Gastrocnemius medialis (tissue), 4 donors: ENCODE data around the gene SLC48A1. TPM values are rescaled to one million over a fixed set of nuclear protein-coding genes. Genes with fewer than 3 reads are reported as not detected.

Experiments
- ATAC-seq, 2 donors: fragments of 150-250 bp; one replicate each; pipeline ENCODE4 v1.9.1; 2016
- DNase-seq, 2 donors: peaks; one replicate each; pipeline ENCODE4 v3.0.0-alpha.2; 2019
- H3K27ac ChIP-seq, 4 donors: fragments of 200-600 bp; sonication (generic); 1 replicate in 1 of 4; 2 replicates in 3 of 4; pipeline ENCODE4 v1.5.1; 2016 to 2018; ENCODE audit warnings: mild to moderate bottlenecking in 2 of 4, moderate library complexity in 1 of 4
- H3K27me3 ChIP-seq, 3 donors: fragments of 200-600 bp; sonication (generic) in 2 of 3; 1 replicate in 1 of 3; 2 replicates in 2 of 3; pipeline versions ENCODE4 v1.5.1 to v1.6.0; 2016 to 2019; ENCODE audit warnings: mild to moderate bottlenecking in 1 of 3, moderate library complexity in 1 of 3
- H3K36me3 ChIP-seq, 2 donors: fragments of 200-600 bp; sonication (generic) in 1 of 2; one replicate each; pipeline ENCODE4 v1.5.1; 2017 to 2018
- H3K4me1 ChIP-seq, 2 donors: fragments of 200-600 bp; sonication (generic) in 1 of 2; one replicate each; pipeline ENCODE4 v1.5.1; 2016 to 2017; ENCODE audit warnings: mild to moderate bottlenecking in 2 of 2
- H3K4me3 ChIP-seq, 4 donors: fragments of 200-600 bp; sonication (generic) in 3 of 4; 1 replicate in 1 of 4; 2 replicates in 3 of 4; pipeline ENCODE4 v1.5.1; 2016 to 2019; ENCODE audit warnings: mild to moderate bottlenecking in 2 of 4
- H3K9me3 ChIP-seq, 3 donors: fragments of 200-600 bp; sonication (generic) in 2 of 3; 1 replicate in 1 of 3; 2 replicates in 2 of 3; pipeline ENCODE4 v1.5.1; 2016 to 2019
- CTCF ChIP-seq, 5 experiments: fragments of 450-650 bp in 3 of 5; fragments of 200-600 bp in 2 of 5; sonication (generic) in 2 of 5; IDR thresholded peaks in 4 of 5; conservative IDR thresholded peaks in 1 of 5; 1 replicate in 4 of 5; 2 replicates in 1 of 5; pipeline ENCODE4 v1.5.1; 2016 to 2019; ENCODE audit warnings: antibody characterized with exemption in 5 of 5, mild to moderate bottlenecking in 3 of 5, moderate library complexity in 3 of 5
- POLR2A ChIP-seq, 2 donors: fragments of 450-650 bp; IDR thresholded peaks; one replicate each; pipeline ENCODE4 v1.6.1; 2017; ENCODE audit warnings: antibody characterized with exemption in 2 of 2, mild to moderate bottlenecking in 2 of 2, moderate library complexity in 2 of 2
- in situ Hi-C, 4 donors: fragments of 200-750 bp; cut with MboI; loops; one replicate each; pipeline versions ENCODE4 v1.15.0 to v1.8.0; 2017; ENCODE audit warnings: low sequenced_read_pairs in 4 of 4
- intact Hi-C: fragments of 100-400 bp; cut with DNase I; formaldehyde crosslinking; loops from one replicate; pipeline ENCODE4 v1.15.1; 2023; ENCODE audit warnings: low total_unique reads
- total RNA-seq, 4 donors: library from RNA; depleted of rRNA; stranded (reverse); fragments of >200 nt; gene quantifications; one replicate each; pipeline versions ENCODE4 v1.1.0 to v1.2.3, GENCODE V29; 2016

SLC48A1 gene
- total RNA-seq, 4 donors from 2014 or later: 28.3 to 62.6 (median 45.6) TPM

GRCh38 chr12:47829584-47829983, 56.5 kb downstream of the SLC48A1 start:
- DNase-seq (no peak), ATAC-seq (no peak)
- Histone ChIP-seq H3K27ac (peak overlapping the region; percentile 69 to 77 (median 73)), H3K27me3 (no peaks in the 10 kb centered on the region), H3K4me3 (no peak overlapping the region), H3K9me3 (no peaks in the 10 kb centered on the region), H3K36me3 (no peaks in the 10 kb centered on the region), H3K4me1 (peaks cover 17 to 29% of the 10 kb centered on the region in 2 donors)
- intact Hi-C loops (no loop called here), in situ Hi-C loops (loop anchor here in 2 of 4 donors (25.0 kb wide), 1 partner anchor 92 kb away; the partner anchor contains the start of gene ENDOU (in 2 of the 2))
- TF ChIP-seq CTCF (IDR thresholded peaks at IDR 0.05 in 4 of 5, conservative IDR thresholded peaks at IDR 0.05 in 1 of 5) (no peak), POLR2A (IDR thresholded peaks at IDR 0.05) (no peak)

Other genes with a start within 250 kb of the SLC48A1 start
- gene RPAP3, start 67.2 kb upstream of the SLC48A1 start, total RNA-seq: 10 to 100 TPM; 15.1 to 24.8 (median 20.5) TPM
- gene ENDOU, start 47.7 kb upstream of the SLC48A1 start, total RNA-seq: under 1 TPM in 1 of 4 donors, not detected in 3; 0.16 TPM
- gene RAPGEF3, start 14.4 kb upstream of the SLC48A1 start, total RNA-seq: 10 to 100 TPM; 17.0 to 27.0 (median 22.3) TPM
- gene HDAC7, start 46.7 kb downstream of the SLC48A1 start, total RNA-seq: 10 to 100 TPM; 12.2 to 27.1 (median 17.0) TPM
- gene VDR, start 131.8 kb downstream of the SLC48A1 start, total RNA-seq: 1 to 10 TPM; 3.2 to 6.1 (median 4.4) TPM
- 10 to 100 TPM; 11.8 to 27.1 (median 24.8) TPM for gene TMEM106C, start 190.4 kb downstream of the SLC48A1 start, total RNA-seq
- not detected for gene COL2A1, start 231.2 kb downstream of the SLC48A1 start, total RNA-seq